Measurements from ENCODE around the gene EVPL. TPM values are rescaled to one million over a fixed set of nuclear protein-coding genes. Genes with fewer than 3 reads are reported as not detected.
"Not testable (repeated sequence)": the region's sequence is repeated elsewhere in the genome, so short reads cannot be mapped to it uniquely, and the experiment has no call there.

The EVPL gene
- total RNA-seq, 1 donor from 2014 or later = 24.8 TPM

- TF ChIP-seq CTCF (conservative IDR thresholded peaks at IDR 0.05; ENCODE audit: low read depth, low read length) = no peak
- no peak for DNase-seq (ENCODE audit: low read depth)
- H3K4me3 ChIP-seq (ENCODE audit: low read depth, low read length) = peak overlapping the region; percentile 40
These were observed 50.8 kb downstream of the EVPL start for GRCh38 chr17:75976175-75976848.

GRCh38 chr17:75975757-75976174 is 51.3 kb downstream of the EVPL start:
- H3K4me3 ChIP-seq (ENCODE audit: low read depth, low read length) = peak overlapping the region; percentile 40
- no peak for DNase-seq (ENCODE audit: low read depth)
- no peak for TF ChIP-seq CTCF (conservative IDR thresholded peaks at IDR 0.05; ENCODE audit: low read depth, low read length)

- not testable (repeated sequence) for H3K4me3 ChIP-seq (ENCODE audit: low read depth, low read length); DNase-seq (ENCODE audit: low read depth)
These were observed 51.9 kb downstream of the EVPL start for GRCh38 chr17:75975187-75975586.

GRCh38 chr17:75970626-75971025 is 56.5 kb downstream of the EVPL start:
- TF ChIP-seq CTCF (conservative IDR thresholded peaks at IDR 0.05; ENCODE audit: low read depth, low read length) = no peak
- no peak overlapping the region for H3K4me3 ChIP-seq (ENCODE audit: low read depth, low read length)
- no peak for DNase-seq (ENCODE audit: low read depth)

- no peak overlapping the region for H3K4me3 ChIP-seq (ENCODE audit: low read depth, low read length)
- no peak for DNase-seq (ENCODE audit: low read depth)
- TF ChIP-seq CTCF (conservative IDR thresholded peaks at IDR 0.05; ENCODE audit: low read depth, low read length) = no peak
These were observed 57.0 kb downstream of the EVPL start for GRCh38 chr17:75970011-75970523.

GRCh38 chr17:75969044-75969443 is 58.1 kb downstream of the EVPL start:
- DNase-seq (ENCODE audit: low read depth); H3K4me3 ChIP-seq (ENCODE audit: low read depth, low read length): not testable (repeated sequence)

DNA sequence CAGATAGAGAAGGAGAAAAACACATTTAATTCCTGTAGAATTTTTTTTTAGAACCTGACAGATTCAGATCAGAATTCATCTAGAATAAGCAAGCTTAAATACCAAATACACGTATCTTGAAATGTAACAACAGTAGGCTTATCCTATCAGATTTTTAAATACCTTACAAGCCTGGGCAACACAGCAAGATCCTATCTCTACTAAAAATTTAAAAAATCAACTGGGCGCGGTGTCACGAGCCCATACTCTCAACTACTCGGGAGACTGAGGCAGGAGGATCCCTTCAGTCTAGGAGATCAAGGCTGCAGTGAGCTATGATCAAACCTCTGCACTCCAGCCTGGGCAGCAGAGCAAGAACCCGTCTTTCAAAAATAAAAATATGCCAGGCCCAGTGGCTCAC is 61.6 kb downstream of the EVPL start:
- no peak overlapping the region for H3K4me3 ChIP-seq (ENCODE audit: low read depth, low read length)
- TF ChIP-seq CTCF (conservative IDR thresholded peaks at IDR 0.05; ENCODE audit: low read depth, low read length) = no peak
- DNase-seq (ENCODE audit: low read depth) = no peak

GRCh38 chr17:75959839-75960511 is 67.1 kb downstream of the EVPL start:
- no peak overlapping the region for H3K4me3 ChIP-seq (ENCODE audit: low read depth, low read length)
- no peak for TF ChIP-seq CTCF (conservative IDR thresholded peaks at IDR 0.05; ENCODE audit: low read depth, low read length)
- DNase-seq (ENCODE audit: low read depth) = no peak

Data from epithelial cell of proximal tubule (primary cell).